Activated T-helper 17 cell treated with anti-CD3 and anti-CD28 coated beads, Interleukin-2, amount 50 U/mL, for 72 hours (primary cell): ENCODE results near the gene PAM16. TPM values are rescaled to one million over a fixed set of nuclear protein-coding genes. Genes with fewer than 3 reads are reported as not detected.

Experiments used
- ATAC-seq: fragments of 150-1000 bp; cut with Tn5 transposase; replicated peaks from 2 replicates; pipeline ENCODE4 v1.10.0; 2021; ENCODE audit warnings: mild to moderate bottlenecking, moderate library complexity
- H3K27ac Mint-ChIP-seq: one replicate; pipeline ENCODE4 v1.8.0; 2022; ENCODE audit warnings: mixed read lengths
- H3K27me3 Mint-ChIP-seq: one replicate; pipeline ENCODE4 v1.8.0; 2022; ENCODE audit warnings: mixed read lengths
- H3K36me3 Mint-ChIP-seq: one replicate; pipeline ENCODE4 v1.8.0; 2022; ENCODE audit warnings: low read depth, mild to moderate bottlenecking, mixed read lengths
- H3K4me1 Mint-ChIP-seq: one replicate; pipeline ENCODE4 v1.8.0; 2022; ENCODE audit warnings: mixed read lengths
- H3K4me3 Mint-ChIP-seq: one replicate; pipeline ENCODE4 v1.8.0; 2022; ENCODE audit warnings: mild to moderate bottlenecking, mixed read lengths
- H3K9me3 Mint-ChIP-seq: one replicate; pipeline ENCODE4 v1.8.0; 2022; ENCODE audit warnings: mixed read lengths
- total RNA-seq, 2 donors: library from RNA; stranded (reverse); gene quantifications; one replicate each; pipeline ENCODE4 v1.2.3, GENCODE V29; 2022

Gene PAM16
- total RNA-seq, 2 donors from 2014 or later, result 40.4 to 74.7 TPM

- no peak for ATAC-seq
- no peaks in the 10 kb centered on the region for H3K9me3 Mint-ChIP-seq
- H3K4me3 Mint-ChIP-seq, result no peak overlapping the region
- H3K36me3 Mint-ChIP-seq, result peaks cover 10% of the 10 kb centered on the region
- peak overlapping the region; percentile 25 for H3K27ac Mint-ChIP-seq
- H3K4me1 Mint-ChIP-seq, result no peaks in the 10 kb centered on the region
- no peaks in the 10 kb centered on the region for H3K27me3 Mint-ChIP-seq
Measured at GRCh38 chr16:4369007-4369733, 18.0 kb upstream of the PAM16 start.

GRCh38 chr16:4367393-4367856 is 16.3 kb upstream of the PAM16 start:
- Mint-ChIP-seq H3K36me3 (peaks cover 27% of the 10 kb centered on the region), H3K4me3 (no peak overlapping the region), H3K27me3 (no peaks in the 10 kb centered on the region), H3K4me1 (no peaks in the 10 kb centered on the region), H3K9me3 (no peaks in the 10 kb centered on the region), H3K27ac (peak overlapping the region; percentile 82)
- ATAC-seq, result no peak

GRCh38 chr16:4366016-4366415 is 14.9 kb upstream of the PAM16 start:
- no peaks in the 10 kb centered on the region for H3K4me1 Mint-ChIP-seq
- no peak overlapping the region for H3K27ac Mint-ChIP-seq
- H3K27me3 Mint-ChIP-seq, result no peaks in the 10 kb centered on the region
- peaks cover 31% of the 10 kb centered on the region for H3K36me3 Mint-ChIP-seq
- H3K9me3 Mint-ChIP-seq, result no peaks in the 10 kb centered on the region
- no peak overlapping the region for H3K4me3 Mint-ChIP-seq
- no peak for ATAC-seq

GRCh38 chr16:4365615-4366014 is 14.5 kb upstream of the PAM16 start:
- no peaks in the 10 kb centered on the region for H3K4me1 Mint-ChIP-seq
- H3K4me3 Mint-ChIP-seq, result no peak overlapping the region
- no peak overlapping the region for H3K27ac Mint-ChIP-seq
- no peaks in the 10 kb centered on the region for H3K27me3 Mint-ChIP-seq
- peaks cover 31% of the 10 kb centered on the region for H3K36me3 Mint-ChIP-seq
- H3K9me3 Mint-ChIP-seq, result no peaks in the 10 kb centered on the region
- ATAC-seq, result no peak

- no peak for ATAC-seq
- no peaks in the 10 kb centered on the region for H3K27me3 Mint-ChIP-seq
Measured at GRCh38 chr16:4365014-4365406, 13.9 kb upstream of the PAM16 start.

GRCh38 chr16:4364196-4365013 is 13.3 kb upstream of the PAM16 start:
- no peaks in the 10 kb centered on the region for H3K9me3 Mint-ChIP-seq
- H3K27me3 Mint-ChIP-seq, result no peaks in the 10 kb centered on the region
- no peak for ATAC-seq
- H3K27ac Mint-ChIP-seq, result no peak overlapping the region
- no peak overlapping the region for H3K4me3 Mint-ChIP-seq
- H3K4me1 Mint-ChIP-seq, result no peaks in the 10 kb centered on the region
- H3K36me3 Mint-ChIP-seq, result peaks cover 37% of the 10 kb centered on the region

More at GRCh38 chr16:4365014-4365406, 13.9 kb upstream of the PAM16 start:
- Mint-ChIP-seq H3K36me3 (peaks cover 31% of the 10 kb centered on the region), H3K4me3 (no peak overlapping the region), H3K27ac (no peak overlapping the region), H3K4me1 (no peaks in the 10 kb centered on the region), H3K9me3 (no peaks in the 10 kb centered on the region)

GRCh38 chr16:4362476-4363135 is 11.5 kb upstream of the PAM16 start:
- no peak overlapping the region for H3K4me3 Mint-ChIP-seq
- no peak for ATAC-seq
- H3K4me1 Mint-ChIP-seq, result no peaks in the 10 kb centered on the region
- H3K27me3 Mint-ChIP-seq, result no peaks in the 10 kb centered on the region
- no peaks in the 10 kb centered on the region for H3K9me3 Mint-ChIP-seq
- peaks cover 52% of the 10 kb centered on the region for H3K36me3 Mint-ChIP-seq
- H3K27ac Mint-ChIP-seq, result no peak overlapping the region

GRCh38 chr16:4361944-4362311 is 10.8 kb upstream of the PAM16 start:
- Mint-ChIP-seq H3K4me3 (no peak overlapping the region), H3K4me1 (no peaks in the 10 kb centered on the region), H3K36me3 (peaks cover 53% of the 10 kb centered on the region), H3K27me3 (no peaks in the 10 kb centered on the region), H3K9me3 (no peaks in the 10 kb centered on the region), H3K27ac (no peak overlapping the region)
- ATAC-seq, result no peak

- Mint-ChIP-seq H3K4me3 (no peak overlapping the region), H3K36me3 (peaks cover 59% of the 10 kb centered on the region), H3K27ac (no peak overlapping the region), H3K9me3 (no peaks in the 10 kb centered on the region), H3K4me1 (no peaks in the 10 kb centered on the region), H3K27me3 (no peaks in the 10 kb centered on the region)
- no peak for ATAC-seq
Measured at GRCh38 chr16:4361033-4361943, 10.2 kb upstream of the PAM16 start.

- Mint-ChIP-seq H3K4me3 (no peak overlapping the region), H3K27me3 (no peaks in the 10 kb centered on the region), H3K27ac (no peak overlapping the region), H3K36me3 (peaks cover 61% of the 10 kb centered on the region), H3K9me3 (no peaks in the 10 kb centered on the region), H3K4me1 (no peaks in the 10 kb centered on the region)
- peak; percentile 49 for ATAC-seq
Measured at GRCh38 chr16:4360538-4361021, 9.5 kb upstream of the PAM16 start.

GRCh38 chr16:4359914-4360313 is 8.8 kb upstream of the PAM16 start:
- ATAC-seq, result no peak
- Mint-ChIP-seq H3K4me1 (no peaks in the 10 kb centered on the region), H3K4me3 (no peak overlapping the region), H3K9me3 (no peaks in the 10 kb centered on the region), H3K27me3 (no peaks in the 10 kb centered on the region), H3K27ac (no peak overlapping the region), H3K36me3 (peaks cover 65% of the 10 kb centered on the region)

GRCh38 chr16:4358831-4359561 is 7.9 kb upstream of the PAM16 start:
- H3K27ac Mint-ChIP-seq, result peak overlapping the region; percentile 46
- ATAC-seq, result peak; percentile 82
- H3K9me3 Mint-ChIP-seq, result no peaks in the 10 kb centered on the region

GRCh38 chr16:4358236-4358635 is 7.1 kb upstream of the PAM16 start:
- H3K36me3 Mint-ChIP-seq, result peaks cover 63% of the 10 kb centered on the region
- H3K9me3 Mint-ChIP-seq, result no peaks in the 10 kb centered on the region
- H3K27me3 Mint-ChIP-seq, result no peaks in the 10 kb centered on the region
- H3K4me1 Mint-ChIP-seq, result no peaks in the 10 kb centered on the region
- no peak overlapping the region for H3K27ac Mint-ChIP-seq
- ATAC-seq, result no peak
- no peak overlapping the region for H3K4me3 Mint-ChIP-seq

More at GRCh38 chr16:4358831-4359561, 7.9 kb upstream of the PAM16 start:
- Mint-ChIP-seq H3K4me3 (no peak overlapping the region), H3K4me1 (no peaks in the 10 kb centered on the region), H3K27me3 (no peaks in the 10 kb centered on the region), H3K36me3 (peaks cover 71% of the 10 kb centered on the region)
